Activated gamma-delta T cell treated with anti-CD3 and anti-CD28 coated beads, Interleukin-2, amount 50 U/mL, for 16 hours (primary cell): ENCODE results near the gene FBP2.

Experiments used
- DNase-seq: peaks from one replicate; pipeline ENCODE4 v3.0.0-alpha.2; 2020; ENCODE audit warnings: low read depth

Gene FBP2

DNA sequence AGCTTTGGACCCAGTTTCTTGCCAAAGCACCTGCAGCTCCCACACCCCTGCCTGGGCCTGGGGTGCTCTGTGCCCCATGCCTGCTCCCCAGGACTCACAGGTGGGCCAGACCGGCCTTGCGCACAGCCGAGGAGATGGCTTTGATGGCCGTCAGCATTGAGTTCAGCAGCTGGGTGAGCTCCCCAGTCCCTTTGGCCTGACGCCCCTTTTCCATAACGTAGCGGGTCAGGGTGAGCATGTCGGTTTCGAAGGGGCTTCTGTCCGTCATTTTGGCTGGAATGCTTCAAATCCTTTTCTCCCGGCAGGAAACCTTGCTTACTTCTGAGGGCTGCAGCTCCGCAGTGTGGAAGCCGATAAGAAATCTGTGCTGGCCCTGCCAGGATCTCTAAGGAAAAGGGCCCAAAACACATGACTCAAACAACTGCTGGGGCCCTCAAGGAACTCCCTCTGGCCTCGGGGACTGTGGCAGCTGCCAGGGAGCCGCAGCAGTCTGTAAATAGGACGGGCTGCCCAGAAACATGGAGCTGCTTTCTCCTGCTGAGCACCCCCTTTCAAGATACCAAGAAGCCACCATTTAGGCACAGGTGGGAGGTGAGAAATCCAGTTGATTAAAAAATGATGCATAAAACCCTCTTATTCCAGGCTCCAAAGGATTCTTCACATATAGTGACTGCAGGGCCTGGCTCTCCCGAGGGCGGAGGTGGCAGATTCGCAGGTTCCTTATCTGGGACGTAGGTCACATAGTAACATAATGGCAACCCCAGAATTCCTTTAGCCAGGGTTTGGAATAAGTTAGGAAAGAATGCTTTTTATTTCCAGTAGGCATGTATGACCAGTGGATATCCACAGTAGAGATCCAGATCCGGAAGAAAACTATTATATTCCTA lies at the start of gene FBP2:
TSS of gene FBP2 (minus strand) at position 366 of the 887 bp plus-strand sequence. CDS start at position 268, 98 bp downstream.
- no peak for DNase-seq

DNA sequence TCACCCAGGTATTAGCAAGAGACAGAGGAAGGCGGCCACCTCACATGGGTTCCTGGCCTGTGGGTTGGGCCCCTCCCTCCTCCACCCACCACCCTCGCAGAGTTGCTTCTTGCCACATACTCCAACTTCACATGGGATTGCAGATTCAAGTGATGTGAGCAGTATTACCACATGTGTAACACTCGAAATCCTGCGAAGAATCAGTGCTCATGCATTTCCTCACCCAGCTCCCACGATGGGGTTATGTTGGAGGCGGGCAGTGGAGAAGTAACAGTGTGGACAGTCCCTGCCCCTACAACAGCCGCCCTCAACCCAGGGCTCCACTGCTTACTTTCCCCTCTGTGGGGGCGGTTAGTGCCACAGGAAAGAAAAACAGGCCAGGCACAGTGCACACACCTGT lies 49.6 kb upstream of the FBP2 start:
- DNase-seq, result no peak

DNA sequence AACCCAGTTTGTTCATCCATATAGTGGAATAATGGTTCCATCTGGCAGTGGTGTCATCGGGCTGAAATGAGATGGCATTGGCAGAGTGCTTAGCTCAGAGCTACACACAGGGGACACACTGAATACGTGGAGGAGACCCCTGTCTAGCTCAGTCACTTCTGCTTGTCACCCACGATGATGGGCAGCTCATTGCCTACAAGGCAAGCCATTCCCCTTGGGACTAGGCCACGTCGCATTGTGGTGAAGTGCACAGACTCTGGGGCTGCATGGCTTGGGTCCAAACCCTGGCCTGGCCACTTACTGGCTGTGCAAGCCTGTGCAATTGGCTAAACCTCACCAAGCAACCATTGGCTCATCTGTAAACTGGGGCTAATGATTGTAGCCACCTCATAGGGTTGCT lies 48.9 kb upstream of the FBP2 start:
- no peak for DNase-seq

DNA sequence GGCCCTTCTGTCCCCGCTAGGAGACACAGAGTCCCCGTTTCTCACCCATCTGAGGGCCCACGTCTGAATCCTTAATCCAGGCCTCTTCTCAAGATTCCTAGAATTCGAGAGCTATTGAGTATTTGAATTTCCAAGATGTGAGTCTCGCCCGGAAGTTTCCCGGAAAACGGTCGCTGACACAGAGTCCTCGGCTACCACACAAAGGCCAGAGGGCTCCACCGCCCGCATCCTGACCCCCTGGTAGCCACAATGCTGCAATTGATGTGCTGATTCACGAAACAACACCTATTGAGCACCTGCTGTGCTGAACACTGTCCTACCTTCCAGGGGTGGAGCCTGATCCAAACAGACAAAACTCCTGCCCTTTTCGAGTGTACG lies 46.4 kb upstream of the FBP2 start:
- DNase-seq, result no peak

DNA sequence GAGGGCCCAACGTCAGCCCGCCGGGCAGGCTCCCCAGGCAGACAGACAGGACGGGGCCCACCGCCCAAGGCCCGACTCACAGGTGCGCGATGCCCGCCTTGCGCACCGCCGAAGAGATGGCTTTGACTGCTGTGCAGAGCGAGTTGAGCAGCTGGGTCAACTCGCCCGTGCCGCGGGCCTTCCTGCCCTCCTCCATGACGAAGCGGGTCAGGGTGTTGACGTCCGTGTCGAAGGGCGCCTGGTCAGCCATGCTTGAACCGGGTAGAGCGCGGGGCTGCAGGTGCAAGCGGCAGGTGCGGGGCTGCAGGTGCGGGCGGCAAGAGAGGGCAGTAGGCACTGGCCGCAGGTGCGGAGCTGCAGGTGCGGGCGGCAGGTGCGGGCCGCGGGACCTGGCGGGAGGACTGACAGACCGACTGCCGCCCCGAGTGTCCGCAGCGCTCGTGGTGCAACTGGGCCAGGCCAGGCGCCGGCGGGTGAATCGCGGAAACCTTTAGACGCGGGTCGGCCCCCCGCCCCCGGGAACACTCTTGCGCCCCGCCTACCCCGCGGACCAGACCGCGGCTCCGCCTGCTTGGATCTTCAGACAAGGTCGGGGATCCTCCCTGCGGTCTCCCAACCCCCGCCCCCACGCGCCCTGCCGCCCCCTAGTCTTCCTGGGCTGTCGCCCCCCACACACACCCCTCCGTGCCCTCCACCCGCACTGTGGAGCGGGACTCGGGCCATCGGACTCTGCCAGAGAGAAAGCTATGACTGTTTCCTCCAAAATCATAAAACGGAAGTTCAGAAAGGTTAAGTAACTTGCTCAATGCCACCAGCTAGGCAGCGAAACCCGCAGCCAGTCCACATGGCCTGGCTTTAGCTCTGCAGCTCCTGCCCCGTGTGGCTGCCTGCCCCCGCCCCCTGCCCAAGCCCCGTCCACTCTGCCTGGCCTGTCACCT lies 45.7 kb upstream of the FBP2 start, which contains the start of gene FBP1:
TSS of gene FBP1 (minus strand) at position 458 of the 938 bp plus-strand sequence. CDS start at position 250, 208 bp downstream.
- DNase-seq, result peak; percentile 16

DNA sequence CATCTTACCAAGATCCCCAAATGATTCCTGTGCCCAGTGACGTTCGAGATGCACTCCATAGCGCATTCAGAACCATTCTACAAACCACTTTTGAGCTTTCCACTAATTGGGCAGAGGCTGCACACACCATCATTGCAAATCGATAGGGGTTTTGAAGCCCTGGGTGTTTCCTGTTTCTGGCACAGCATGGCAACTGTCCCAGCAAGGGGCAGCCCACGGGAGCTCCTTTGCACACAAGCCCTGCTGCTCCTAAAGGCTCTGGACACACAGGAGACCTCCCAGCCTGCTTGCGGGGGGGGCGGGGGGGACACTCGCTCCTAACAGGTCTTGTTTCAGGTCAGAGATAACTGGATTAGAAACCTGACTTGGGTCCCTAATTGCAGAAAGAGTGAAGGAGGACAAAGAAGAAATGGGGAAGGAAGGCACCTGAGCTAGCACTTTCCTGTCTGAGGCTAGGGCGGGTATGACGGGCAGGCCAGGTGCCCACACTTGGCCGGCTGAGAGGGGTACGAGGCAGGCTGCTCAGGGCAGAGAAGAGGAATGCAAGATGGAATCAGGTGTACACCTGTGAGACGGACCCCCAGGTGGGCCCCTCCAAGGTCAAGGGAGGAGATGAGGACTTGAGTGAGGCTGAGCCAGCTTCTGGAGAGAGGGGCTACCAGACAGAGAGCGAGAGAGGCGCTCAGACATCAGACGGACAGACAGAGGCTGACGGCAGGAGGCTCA lies 44.9 kb upstream of the FBP2 start:
- no peak for DNase-seq

DNA sequence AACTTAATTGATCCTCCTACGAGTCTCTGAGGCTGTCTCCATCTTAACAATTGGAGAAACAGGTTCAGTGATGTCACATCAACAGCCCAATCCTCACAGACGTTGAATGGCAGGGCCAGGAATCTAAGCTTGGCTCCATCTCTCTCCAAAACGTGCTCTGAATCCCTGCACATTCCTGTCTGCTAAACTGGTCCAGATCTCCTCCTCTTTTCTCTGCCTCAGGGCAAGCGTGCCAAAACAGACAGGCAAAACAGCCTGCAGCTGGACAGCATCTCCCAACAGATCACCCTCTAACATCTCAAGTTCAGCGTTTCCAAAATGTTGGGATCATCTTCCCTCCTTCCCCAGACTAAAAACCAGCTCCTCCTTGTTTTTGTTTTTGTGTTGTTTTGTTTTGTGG lies 39.1 kb upstream of the FBP2 start:
- no peak for DNase-seq

DNA sequence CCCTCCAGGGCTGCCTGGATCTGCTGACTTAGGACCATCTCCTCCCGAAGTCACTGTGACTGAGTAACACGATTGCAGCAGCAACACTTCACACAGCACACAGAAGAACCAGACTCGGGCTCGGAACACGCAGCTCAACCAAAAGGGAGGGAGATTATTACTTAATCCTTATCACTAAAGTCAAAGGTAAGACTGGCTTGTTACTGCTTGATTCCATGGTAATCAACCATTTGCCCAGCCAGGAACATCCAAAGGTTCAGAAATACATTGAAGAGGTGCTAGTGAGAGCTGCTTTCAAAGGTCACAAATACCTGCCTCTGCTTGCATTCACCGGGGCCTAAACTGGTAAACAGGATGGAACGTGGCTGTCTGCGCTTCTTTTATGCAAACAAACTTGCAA lies 38.0 kb upstream of the FBP2 start:
- DNase-seq, result no peak

DNA sequence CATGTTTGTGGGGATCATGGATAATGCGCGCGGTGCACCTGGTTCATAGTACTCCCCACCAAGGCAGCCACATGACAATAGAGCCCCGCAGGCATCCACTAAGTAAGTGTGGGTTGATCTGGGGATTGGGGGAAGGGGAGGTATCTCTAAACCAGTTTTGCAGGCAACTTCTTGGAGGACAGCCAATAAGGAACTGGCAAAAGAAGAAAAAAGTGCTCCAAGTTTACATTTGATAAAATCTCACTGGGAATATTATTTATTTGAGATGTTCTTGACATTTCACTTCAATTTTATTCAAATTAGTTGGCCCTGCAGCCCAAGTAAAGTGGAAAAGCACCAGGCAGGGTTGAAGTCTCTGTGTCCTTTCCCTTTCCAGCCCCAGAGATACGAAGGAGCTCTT lies 37.2 kb upstream of the FBP2 start:
- no peak for DNase-seq

DNA sequence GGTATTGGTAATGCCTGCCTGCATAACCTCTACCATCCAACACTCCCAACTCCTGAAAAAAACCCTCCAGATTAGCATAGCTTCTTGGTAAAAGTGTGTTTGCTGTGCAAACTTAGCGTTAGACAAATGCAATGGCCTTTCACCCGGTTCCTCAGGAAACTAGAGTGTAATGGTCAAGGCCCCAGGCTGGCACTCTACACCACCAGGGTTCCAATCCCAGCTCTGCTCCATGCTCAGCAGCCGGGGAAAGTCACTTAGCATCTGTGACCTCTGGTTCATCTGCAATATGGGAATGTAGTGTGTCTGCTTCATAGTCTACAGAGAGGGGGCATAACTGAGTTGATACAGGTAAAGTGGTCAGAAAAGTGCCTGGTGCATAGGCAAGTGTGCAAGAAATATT lies 36.7 kb upstream of the FBP2 start:
- DNase-seq, result no peak

DNA sequence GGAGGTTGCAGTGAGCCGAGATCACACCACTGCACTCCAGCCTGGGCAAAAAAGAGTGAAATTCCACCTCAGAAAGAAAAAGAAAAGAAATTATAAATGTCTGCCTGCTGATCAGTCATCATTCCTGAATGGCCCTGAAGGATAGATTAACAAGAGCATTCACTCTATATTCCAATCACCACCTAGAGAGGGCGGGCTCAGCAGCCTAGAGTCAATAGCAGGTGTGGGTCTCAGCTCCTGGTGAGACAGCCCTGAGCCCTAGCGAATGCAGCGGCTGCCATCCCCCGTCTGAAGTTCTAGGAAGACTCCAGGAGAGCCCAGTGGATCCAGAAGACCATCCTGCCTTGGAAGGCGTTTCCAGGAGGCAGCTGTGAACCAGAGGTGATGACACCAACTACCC lies 33.7 kb upstream of the FBP2 start:
- no peak for DNase-seq

DNA sequence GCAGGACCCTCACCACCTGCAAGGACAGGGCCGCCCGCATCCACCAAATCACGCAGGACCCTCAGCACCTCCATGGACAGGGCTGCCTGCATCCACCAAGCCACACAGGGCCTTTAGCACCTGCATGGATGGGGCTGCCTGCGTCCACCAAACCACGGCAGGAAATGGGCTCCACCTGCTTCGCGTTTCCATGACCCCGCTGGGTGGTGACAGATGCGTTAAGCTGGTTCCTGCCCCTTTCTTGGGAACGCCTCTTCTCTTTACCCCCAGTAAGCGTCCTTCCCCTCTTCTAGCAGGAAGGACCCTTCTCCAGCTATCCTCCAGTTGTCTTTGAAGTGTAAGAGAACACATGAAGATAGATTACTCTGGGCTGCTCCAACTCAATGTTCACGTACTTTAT lies 32.2 kb upstream of the FBP2 start:
- DNase-seq, result no peak

DNA sequence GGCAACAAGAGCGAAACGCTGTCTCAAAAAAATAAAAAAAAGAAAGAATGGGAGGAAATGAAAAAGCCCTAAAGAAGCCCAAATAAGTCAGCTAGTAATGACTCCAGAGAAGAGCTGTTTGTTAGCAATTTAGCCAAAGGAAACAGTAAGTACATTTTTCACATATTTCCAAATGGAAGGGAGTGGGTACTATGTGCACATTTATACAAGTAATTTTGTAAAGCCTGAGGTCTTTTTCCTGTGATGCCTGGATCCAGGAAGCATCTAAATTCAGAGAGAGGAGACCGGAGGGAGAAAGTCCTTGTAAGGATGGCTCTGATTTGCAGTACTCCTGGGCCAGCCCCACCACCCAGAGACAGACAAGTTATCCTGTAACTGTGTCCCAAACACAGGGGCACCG lies 31.0 kb upstream of the FBP2 start:
- DNase-seq, result no peak

DNA sequence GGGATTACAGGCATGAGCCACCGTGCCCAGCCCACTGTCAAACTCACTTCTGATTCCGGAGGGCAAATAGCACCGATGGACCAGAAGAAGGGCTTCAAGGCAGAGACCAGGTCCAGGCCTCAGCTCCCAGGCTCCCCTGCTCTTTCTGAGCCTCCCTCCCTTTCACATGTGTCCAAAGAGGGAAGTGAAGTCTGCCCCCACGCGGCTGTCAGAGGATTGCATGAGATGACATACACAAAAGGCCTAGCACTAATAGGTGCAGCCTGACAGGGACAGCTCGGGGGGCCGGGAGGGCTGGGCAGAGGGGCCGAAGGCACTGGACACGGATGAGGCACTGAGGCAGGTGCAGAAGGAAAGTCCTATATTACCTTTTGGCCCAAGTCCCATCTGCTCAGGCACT lies 29.6 kb upstream of the FBP2 start:
- DNase-seq, result no peak

DNA sequence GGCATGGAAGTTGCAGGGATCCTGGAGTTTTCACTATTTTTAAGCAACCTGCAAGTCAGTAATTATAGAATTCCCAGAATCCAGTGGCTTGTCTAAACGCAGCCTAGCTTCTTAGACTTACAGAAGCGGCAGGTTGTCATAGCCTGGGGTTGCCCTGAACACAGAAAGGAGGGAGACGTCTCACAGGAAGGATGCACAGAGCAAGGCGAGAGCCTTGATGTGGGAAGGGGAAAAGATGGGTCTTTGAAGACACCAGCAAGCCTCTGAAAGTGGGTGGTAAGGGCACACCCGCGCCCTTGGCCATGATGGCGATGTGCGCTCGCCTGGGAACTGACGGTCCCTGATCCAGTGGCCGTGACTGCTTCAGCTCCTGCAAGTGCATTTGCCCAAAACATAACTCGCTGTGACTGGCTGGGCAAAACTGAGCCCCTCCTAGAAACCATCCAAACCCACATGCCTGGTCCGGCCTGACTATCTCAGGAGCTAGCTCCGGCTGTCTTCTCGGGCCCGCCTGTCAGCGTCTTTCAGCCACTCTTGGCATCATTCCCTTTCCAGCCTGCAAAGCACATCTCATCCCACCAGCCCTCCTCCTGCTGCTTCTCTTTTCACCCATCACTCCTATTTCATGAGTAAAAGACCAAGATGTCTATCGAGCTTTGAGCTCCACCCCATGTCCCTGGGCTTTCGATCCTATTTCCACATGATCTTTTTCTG lies 28.6 kb upstream of the FBP2 start:
- DNase-seq, result no peak

DNA sequence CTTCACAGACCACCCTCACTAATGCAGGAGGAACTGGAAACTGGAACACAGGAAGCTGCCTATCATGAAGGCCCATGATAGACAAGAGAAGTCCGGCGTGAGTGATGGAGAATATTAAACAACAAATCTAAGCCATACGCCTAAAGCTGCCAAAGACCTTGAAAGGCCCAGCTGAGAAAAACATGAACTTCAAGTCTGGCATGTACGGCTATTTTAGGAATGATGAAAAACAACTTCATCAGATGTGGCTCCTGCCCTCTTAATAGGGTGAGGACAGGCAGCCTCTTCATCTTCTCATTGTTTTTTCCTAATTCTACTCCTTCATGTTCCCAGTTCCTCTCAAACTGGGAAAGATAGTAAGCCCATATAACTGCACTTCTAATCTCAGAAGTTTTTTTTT lies 25.4 kb upstream of the FBP2 start:
- DNase-seq, result no peak

DNA sequence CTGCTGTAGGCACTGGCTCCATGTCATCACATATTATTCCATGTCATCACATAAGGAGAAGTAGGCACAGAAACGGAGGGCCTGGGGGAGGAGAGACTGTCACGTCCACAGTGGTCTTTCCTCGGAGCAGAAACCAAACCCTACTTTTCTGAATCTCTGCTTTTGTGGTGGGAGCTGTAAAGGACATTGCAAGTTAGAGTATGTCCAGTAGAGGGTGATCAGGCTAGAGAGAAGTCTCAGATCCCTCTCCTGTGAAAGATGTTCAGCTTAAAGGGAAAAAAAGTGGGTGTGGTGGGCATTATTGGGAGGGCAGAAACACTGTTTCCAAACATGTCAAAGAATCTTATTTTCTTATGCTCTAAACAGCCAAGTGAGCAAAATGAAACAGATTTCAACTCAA lies 19.4 kb upstream of the FBP2 start:
- no peak for DNase-seq

DNA sequence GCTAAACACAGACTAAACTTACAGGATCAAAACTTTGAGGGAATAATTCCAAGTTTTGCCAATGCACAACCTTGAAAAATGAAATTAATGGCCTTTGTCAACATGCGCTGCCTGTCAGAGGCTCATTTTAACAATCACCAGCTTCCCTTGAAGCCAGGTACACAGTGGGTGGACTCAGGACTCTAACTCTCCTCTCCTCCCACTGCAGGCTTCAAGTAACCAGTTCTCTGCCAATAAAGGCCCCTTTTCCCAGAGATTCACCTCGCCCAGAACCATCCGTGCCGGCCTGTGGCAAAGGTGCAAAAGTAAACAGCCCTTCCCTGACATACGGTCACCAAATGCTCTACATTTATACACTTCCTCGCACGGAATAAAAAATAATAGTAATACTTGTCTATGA lies 18.4 kb upstream of the FBP2 start:
- DNase-seq, result no peak

DNA sequence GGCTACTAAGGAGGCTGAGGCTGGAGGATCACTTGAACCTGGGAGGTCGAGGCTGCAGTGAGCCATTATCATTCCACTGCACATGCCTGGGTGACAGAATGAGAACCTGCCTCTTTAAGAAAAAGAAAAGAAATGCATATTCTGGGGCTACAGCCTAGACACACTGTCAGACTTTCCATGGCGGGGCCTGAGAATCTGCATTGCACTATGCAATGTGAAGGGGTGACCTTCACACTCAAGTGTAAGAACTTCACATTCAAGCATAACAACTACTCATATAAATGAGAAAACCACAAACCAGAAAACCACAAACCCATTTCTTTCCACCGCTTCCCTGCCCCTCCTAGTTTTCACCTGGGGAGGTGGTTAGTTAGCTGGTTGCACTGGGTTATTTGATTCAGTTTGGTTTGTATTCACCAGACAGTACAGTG lies 18.0 kb upstream of the FBP2 start:
- DNase-seq, result peak; percentile 3

DNA sequence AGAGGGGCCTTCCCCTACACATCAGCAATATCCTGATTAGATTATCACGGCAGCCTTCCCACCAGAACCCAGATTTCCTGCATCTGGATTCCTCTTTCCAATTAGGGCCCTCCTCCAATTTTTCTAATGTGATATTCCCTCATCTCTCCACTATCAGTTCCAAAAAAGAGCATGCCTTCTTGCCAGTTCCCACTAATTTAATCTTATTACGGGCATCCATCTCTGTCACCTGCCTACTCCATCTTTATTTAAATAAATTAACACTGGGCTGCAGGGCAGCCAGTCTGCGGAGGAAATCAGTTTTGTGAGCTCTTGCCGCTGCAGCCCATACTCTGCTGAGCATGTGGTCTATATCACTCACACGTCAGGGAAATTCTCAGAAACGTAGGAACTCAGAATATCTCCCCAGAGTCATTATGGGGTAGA lies 16.6 kb upstream of the FBP2 start:
- no peak for DNase-seq

DNA sequence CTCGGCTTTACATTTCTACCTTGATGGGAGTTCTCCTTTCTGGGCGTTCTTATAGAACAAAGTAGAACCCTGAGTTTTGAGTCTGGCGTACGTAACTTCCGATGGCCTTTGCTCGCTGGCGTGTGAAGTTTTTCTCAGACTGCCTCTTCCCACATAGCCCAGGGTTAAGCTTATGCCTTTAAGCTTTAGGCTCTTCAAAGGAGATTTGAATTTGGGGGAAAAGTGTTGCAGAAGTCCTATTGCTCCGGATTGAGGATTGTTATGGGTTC lies 13.7 kb upstream of the FBP2 start:
- no peak for DNase-seq
